Spinal cord (tissue), 10 donors: ENCODE results near the gene NQO2. TPM values are rescaled to one million over a fixed set of nuclear protein-coding genes. Genes with fewer than 3 reads are reported as not detected.

Experiments
- DNase-seq, 6 donors: peaks; one replicate each; pipeline versions ENCODE4 v3.0.0 to v3.0.0-alpha.2; 2013 to 2015; ENCODE audit warnings: low spot score in 6 of 6, low read depth in 4 of 6
- H3K27ac ChIP-seq: one replicate; pipeline ENCODE4 v1.5.1; 2013; ENCODE audit warnings: low read depth, low read length, control low read depth
- H3K27me3 ChIP-seq: one replicate; pipeline ENCODE4 v1.6.1; 2013; ENCODE audit warnings: low read length; ENCODE audit not compliant: control insufficient read depth, insufficient read depth
- H3K36me3 ChIP-seq: one replicate; pipeline ENCODE4 v1.6.1; 2013; ENCODE audit warnings: low read length; ENCODE audit not compliant: control insufficient read depth, insufficient read depth
- H3K4me1 ChIP-seq: one replicate; pipeline ENCODE4 v1.6.1; 2013; ENCODE audit warnings: low read length; ENCODE audit not compliant: control insufficient read depth, insufficient read depth
- H3K4me3 ChIP-seq: one replicate; pipeline ENCODE4 v1.5.1; 2013; ENCODE audit warnings: low read depth, low read length, control low read depth
- H3K9me3 ChIP-seq: one replicate; pipeline ENCODE4 v1.6.1; 2013; ENCODE audit warnings: low read length; ENCODE audit not compliant: control insufficient read depth, insufficient read depth
- WGBS: methylation state at CpG from one replicate; pipeline ENCODE4 v1.1.5; 2013; ENCODE audit warnings: missing lambda C conversion rate; ENCODE audit not compliant: insufficient coverage; 5-methylcytosine and 5-hydroxymethylcytosine counted together
- polyA plus RNA-seq, 2 donors: library from polyadenylated mRNA; unstranded; fragments of 120-200 nt; gene quantifications; one replicate each; pipeline ENCODE4 v1.2.1, GENCODE V29; 2013; ENCODE audit not compliant: insufficient read length in 2 of 2
- total RNA-seq, 2 donors: library from RNA; depleted of rRNA in 1 of 2; stranded (reverse); fragments of 120-200 nt in 1 of 2; fragments of >200 nt in 1 of 2; gene quantifications; one replicate each; pipeline versions ENCODE4 v1.2.3 to v1.2.4, GENCODE V29; 2013 to 2014
- donor health status: healthy.

Gene NQO2
- total and polyA plus RNA-seq, 4 donors: 12.2 to 63.0 (median 42.8) TPM

GRCh38 chr6:2973676-2974075 is 26.0 kb upstream of the NQO2 start:
- peaks cover 15% of the 10 kb centered on the region for H3K4me1 ChIP-seq
- no CpG with 5 or more reads among the region's 5 CpGs for WGBS

GRCh38 chr6:2976060-2976459 is 23.6 kb upstream of the NQO2 start:
- H3K27ac ChIP-seq: no peak overlapping the region
- H3K4me1 ChIP-seq: peaks cover 6% of the 10 kb centered on the region
- DNase-seq: no peak
- H3K9me3 ChIP-seq: no peaks in the 10 kb centered on the region
- no peaks in the 10 kb centered on the region for H3K36me3 ChIP-seq
- no peak overlapping the region for H3K4me3 ChIP-seq
- 80% methylated on average over 1 of the region's 5 CpGs for WGBS
- H3K27me3 ChIP-seq: no peaks in the 10 kb centered on the region

More at GRCh38 chr6:2973676-2974075, 26.0 kb upstream of the NQO2 start:
- H3K27ac ChIP-seq: no peak overlapping the region
- no peak for DNase-seq
- no peak overlapping the region for H3K4me3 ChIP-seq
- H3K36me3 ChIP-seq: no peaks in the 10 kb centered on the region
- no peaks in the 10 kb centered on the region for H3K9me3 ChIP-seq
- no peaks in the 10 kb centered on the region for H3K27me3 ChIP-seq

- H3K27me3 ChIP-seq: no peaks in the 10 kb centered on the region
- H3K4me1 ChIP-seq: peaks cover 7% of the 10 kb centered on the region
- no peak for DNase-seq
- 67% methylated on average over 2 of the region's 7 CpGs for WGBS
- no peaks in the 10 kb centered on the region for H3K36me3 ChIP-seq
- H3K4me3 ChIP-seq: no peak overlapping the region
- no peaks in the 10 kb centered on the region for H3K9me3 ChIP-seq
- no peak overlapping the region for H3K27ac ChIP-seq
Measured at GRCh38 chr6:2976571-2977085, 23.1 kb upstream of the NQO2 start.

DNA sequence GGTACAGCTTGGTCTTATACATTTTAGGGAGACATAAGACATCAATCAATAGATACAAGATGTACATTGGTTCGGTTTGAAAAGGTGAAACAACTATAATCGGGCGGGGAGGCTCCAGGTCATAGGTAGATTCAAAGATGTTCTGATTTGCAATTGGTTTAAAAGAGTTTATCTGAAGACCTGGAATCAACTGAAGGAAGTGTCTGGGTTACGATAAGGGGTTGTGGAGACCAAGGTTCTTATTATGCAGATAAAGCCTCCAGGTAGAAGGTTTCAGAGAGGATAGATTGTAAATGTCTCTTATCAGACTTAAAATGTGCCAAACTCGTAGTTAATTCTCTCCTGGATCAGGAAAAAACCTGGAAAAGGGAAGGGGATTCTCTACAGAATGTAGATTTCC is 22.4 kb upstream of the NQO2 start:
- Histone ChIP-seq H3K27ac (no peak overlapping the region), H3K27me3 (no peaks in the 10 kb centered on the region), H3K36me3 (no peaks in the 10 kb centered on the region), H3K4me1 (peaks cover 3% of the 10 kb centered on the region), H3K4me3 (no peak overlapping the region), H3K9me3 (no peaks in the 10 kb centered on the region)
- DNase-seq: no peak
- 63% methylated on average over 4 of the region's 5 CpGs for whole genome bisulfite sequencing

GRCh38 chr6:2977799-2978590 is 21.7 kb upstream of the NQO2 start:
- no peak for DNase-seq
- Histone ChIP-seq H3K4me1 (peaks cover 3% of the 10 kb centered on the region), H3K36me3 (no peaks in the 10 kb centered on the region), H3K4me3 (no peak overlapping the region), H3K27ac (no peak overlapping the region), H3K9me3 (no peaks in the 10 kb centered on the region), H3K27me3 (no peaks in the 10 kb centered on the region)
- no CpG with 5 or more reads among the region's 3 CpGs for WGBS

GRCh38 chr6:2978923-2979322 is 20.8 kb upstream of the NQO2 start:
- Histone ChIP-seq H3K4me3 (no peak overlapping the region), H3K36me3 (no peaks in the 10 kb centered on the region)
- WGBS: 78% methylated on average over 3 of the region's 4 CpGs

GRCh38 chr6:2979819-2980464 is 19.8 kb upstream of the NQO2 start:
- Histone ChIP-seq H3K4me1 (peaks cover 4% of the 10 kb centered on the region), H3K27me3 (no peaks in the 10 kb centered on the region), H3K36me3 (no peaks in the 10 kb centered on the region), H3K9me3 (no peaks in the 10 kb centered on the region), H3K27ac (no peak overlapping the region), H3K4me3 (no peak overlapping the region)
- 86% methylated on average over 1 of the region's 2 CpGs for WGBS
- no peak for DNase-seq

More at GRCh38 chr6:2978923-2979322, 20.8 kb upstream of the NQO2 start:
- H3K4me1 ChIP-seq: peaks cover 3% of the 10 kb centered on the region
- no peaks in the 10 kb centered on the region for H3K27me3 ChIP-seq
- H3K9me3 ChIP-seq: no peaks in the 10 kb centered on the region
- H3K27ac ChIP-seq: no peak overlapping the region
- DNase-seq: no peak

DNA sequence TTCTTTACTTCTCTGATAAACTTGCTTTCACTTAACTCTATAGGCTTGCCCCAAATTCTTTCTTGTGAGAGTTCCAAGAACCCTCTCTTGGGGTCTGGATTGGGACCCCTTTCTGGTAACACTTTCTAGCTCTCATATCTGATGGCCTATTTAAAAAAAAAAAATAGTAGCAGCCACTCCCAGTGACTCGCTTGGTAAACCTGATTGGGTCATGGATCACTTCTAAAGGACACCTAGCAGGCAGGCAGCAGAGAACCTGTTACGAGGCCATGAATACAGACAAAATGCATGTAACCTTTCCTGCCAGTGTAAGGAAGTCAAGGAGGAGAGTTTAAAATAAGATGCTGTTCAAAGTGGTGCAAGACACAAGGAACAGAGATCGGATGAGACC is 19.2 kb upstream of the NQO2 start:
- H3K27me3 ChIP-seq: no peaks in the 10 kb centered on the region
- WGBS: 100% methylated on average over 2 of the region's 3 CpGs

DNA sequence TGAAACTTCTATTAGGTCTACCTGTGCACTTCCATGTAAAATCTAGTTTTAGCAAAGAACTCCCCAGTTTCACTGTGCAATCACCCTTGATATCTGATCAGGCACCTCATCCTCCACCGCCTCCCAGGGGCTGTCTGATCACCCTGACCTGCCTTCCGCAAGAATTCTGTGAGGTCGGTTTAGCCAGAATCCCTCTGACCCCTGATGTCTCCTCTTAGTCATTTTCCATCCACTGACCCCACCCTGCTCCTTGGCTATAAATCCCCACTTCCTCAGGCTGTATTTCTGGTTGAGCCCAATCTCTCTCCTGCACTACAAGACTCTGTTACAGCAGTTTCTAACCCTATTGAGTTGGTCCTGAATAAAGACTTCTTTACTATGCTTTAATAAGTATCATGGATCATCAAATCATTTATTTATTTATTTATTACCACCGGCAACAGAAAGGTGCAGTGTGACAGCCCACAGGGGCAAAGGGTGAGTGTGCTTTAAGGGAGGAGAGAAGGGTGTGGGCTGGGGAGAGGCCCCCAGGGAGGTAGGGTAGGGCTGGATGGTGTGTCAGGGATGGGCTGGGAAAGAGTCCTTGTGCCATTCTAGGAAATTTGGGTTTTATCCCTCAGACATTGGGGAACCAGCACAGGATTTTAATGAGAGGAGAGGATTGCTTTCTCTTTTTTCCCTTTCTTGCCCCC is 17.1 kb upstream of the NQO2 start:
- no peak for DNase-seq
- Histone ChIP-seq H3K4me3 (no peak overlapping the region), H3K36me3 (no peaks in the 10 kb centered on the region), H3K27ac (no peak overlapping the region), H3K27me3 (no peaks in the 10 kb centered on the region), H3K4me1 (peaks cover 6% of the 10 kb centered on the region), H3K9me3 (no peaks in the 10 kb centered on the region)
- 93% methylated on average over 3 of the region's 4 CpGs for WGBS

More for the DNA sequence above, 19.2 kb upstream of the NQO2 start:
- Histone ChIP-seq H3K9me3 (no peaks in the 10 kb centered on the region), H3K4me3 (no peak overlapping the region), H3K4me1 (peaks cover 6% of the 10 kb centered on the region), H3K27ac (no peak overlapping the region), H3K36me3 (no peaks in the 10 kb centered on the region)
- DNase-seq: no peak
